HepG2 (cell line): ENCODE data around the gene STX10. TPM values are rescaled to one million over a fixed set of nuclear protein-coding genes. Genes with fewer than 3 reads are reported as not detected.

Experiments
- ATAC-seq: fragments of 200-7000 bp; cut with Tn5 transposase; 3 replicates; pipeline ENCODE4 v1.9.1; 2020; ENCODE audit warnings: mild to moderate bottlenecking, moderate library complexity
- BruUV-seq: library from RNA; stranded (reverse); fragments of 400-500 nt; replicated peaks from 2 replicates; lab custom pipeline; 2021; lab: Mats Ljungman, UMichigan
- CTCF ChIA-PET: fragments of 300-600 bp; formaldehyde crosslinking; extraction: SDS; loops from one replicate; lab custom pipeline; 2021; ENCODE audit warnings: low total read pairs, inconsistent platforms, low intra/inter-chr PET ratio; lab: Yijun Ruan, JAX
- POLR2A ChIA-PET: fragments of 350-600 bp; sonication (Branson Sonifier 250); formaldehyde crosslinking; loops from one replicate; lab custom pipeline; 2020; ENCODE audit warnings: antibody characterized with exemption, inconsistent platforms; lab: Yijun Ruan, JAX
- DNase-seq: peaks from one replicate; pipeline ENCODE4 v3.0.0-alpha.2; 2015; ENCODE audit warnings: low spot score
- FAIRE-seq: peaks from 3 replicates; lab custom pipeline; 2011; peaks lifted over from hg19 to GRCh38; lab: Jason Lieb, UNC
- H2AFZ ChIP-seq: one replicate; pipeline ENCODE4 v1.6.1; 2011; ENCODE audit warnings: low read length, inconsistent platforms
- H3K27ac ChIP-seq: fragments of 300-600 bp; 3 replicates; pipeline ENCODE4 v1.8.0; 2011; ENCODE audit warnings: mixed run types, mild to moderate bottlenecking, mixed read lengths, low read length, inconsistent platforms; ENCODE audit not compliant: insufficient read depth; ENCODE audit errors: extremely low read length
- H3K27me3 ChIP-seq, 2 experiments: fragments of 200-600 bp in 1 of 2; 2 replicates in 1 of 2; 3 replicates in 1 of 2; pipeline versions ENCODE4 v1.6.0 to v1.8.0; 2011; ENCODE audit warnings: low read length in 2 of 2, mild to moderate bottlenecking in 2 of 2, moderate library complexity in 2 of 2, inconsistent platforms in 1 of 2; ENCODE audit not compliant: insufficient read depth in 2 of 2, control insufficient read depth in 1 of 2
- H3K36me3 ChIP-seq, 2 experiments: fragments of 200-600 bp in 1 of 2; replicated peaks in 1 of 2; 2 replicates in 1 of 2; 3 replicates in 1 of 2; pipeline versions ENCODE4 v1.5.1 to v1.8.0; 2011; ENCODE audit warnings: low read length in 2 of 2, inconsistent platforms in 1 of 2; ENCODE audit not compliant: insufficient read depth in 2 of 2, control insufficient read depth in 1 of 2
- H3K4me1 ChIP-seq: 2 replicates; pipeline ENCODE4 v1.5.1; 2012; ENCODE audit warnings: low read length, inconsistent platforms; ENCODE audit not compliant: insufficient read depth
- H3K4me2 ChIP-seq: 2 replicates; pipeline ENCODE4 v1.6.0; 2011; ENCODE audit warnings: low read depth, low read length, inconsistent platforms
- H3K4me3 ChIP-seq, 3 experiments: fragments of 200-600 bp in 1 of 3; sonication (generic), shearing (Covaris generic) in 1 of 3; replicated peaks in 1 of 3; 2 replicates each; pipeline ENCODE4 v1.5.1; 2011 to 2016; ENCODE audit warnings: low read length in 3 of 3, inconsistent platforms in 2 of 3, low read depth in 2 of 3, mild to moderate bottlenecking in 2 of 3, control low read depth in 1 of 3, mixed read lengths in 1 of 3; ENCODE audit not compliant: insufficient read depth in 1 of 3
- H3K79me2 ChIP-seq: one replicate; pipeline ENCODE4 v1.6.1; 2011; ENCODE audit warnings: low read length, inconsistent platforms; ENCODE audit not compliant: insufficient read depth
- H3K9ac ChIP-seq: 2 replicates; pipeline ENCODE4 v1.6.0; 2011; ENCODE audit warnings: mild to moderate bottlenecking, low read depth, low read length, inconsistent platforms; ENCODE audit not compliant: insufficient read depth
- H3K9me3 ChIP-seq: 2 replicates; pipeline ENCODE4 v1.5.1; 2012; ENCODE audit warnings: mild to moderate bottlenecking, low read length
- H4K20me1 ChIP-seq: 2 replicates; pipeline ENCODE4 v1.6.0; 2011; ENCODE audit warnings: inconsistent platforms, mild to moderate bottlenecking, low read length, moderate library complexity; ENCODE audit not compliant: insufficient read depth
- AKAP8 ChIP-seq: sonication (generic); formaldehyde crosslinking; IDR thresholded peaks from 2 replicates; pipeline ENCODE4 v1.5.1; 2020; ENCODE audit warnings: mild to moderate bottlenecking, missing genetic modification reagents
- CHD4 ChIP-seq: fragments of 200-600 bp; sonication (generic); IDR thresholded peaks from 2 replicates; pipeline ENCODE4 v1.7.0; 2017; ENCODE audit warnings: mild to moderate bottlenecking, low read length, borderline replicate concordance
- LBX2 ChIP-seq: sonication (generic); formaldehyde crosslinking; IDR thresholded peaks from 2 replicates; pipeline ENCODE4 v1.5.0; 2020; ENCODE audit warnings: missing genetic modification reagents, mild to moderate bottlenecking, borderline replicate concordance
- MYPOP ChIP-seq: sonication (generic); formaldehyde crosslinking; IDR thresholded peaks from 2 replicates; pipeline ENCODE4 v1.8.1; 2023; ENCODE audit warnings: mild to moderate bottlenecking, moderate library complexity, missing genetic modification reagents
- RBM22 ChIP-seq: fragments of 200-400 bp; formaldehyde crosslinking; optimal IDR thresholded peaks from 2 replicates; pipeline ENCODE3; 2017; ENCODE audit warnings: mild to moderate bottlenecking, low read length, moderate library complexity
- SAFB2 ChIP-seq: sonication (generic); formaldehyde crosslinking; IDR thresholded peaks from 2 replicates; pipeline ENCODE4 v1.5.1; 2020; ENCODE audit warnings: missing genetic modification reagents, low read depth, mild to moderate bottlenecking, borderline replicate concordance
- SMARCE1 ChIP-seq: fragments of 450-650 bp; IDR thresholded peaks from 2 replicates; pipeline ENCODE4 v1.6.1; 2017; ENCODE audit warnings: borderline replicate concordance
- SNRNP70 ChIP-seq: fragments of 200-400 bp; formaldehyde crosslinking; IDR thresholded peaks from 2 replicates; pipeline ENCODE4 v1.6.1; 2017; ENCODE audit warnings: mild to moderate bottlenecking, low read depth, low read length, moderate library complexity
- ZMYM3 ChIP-seq: sonication (generic); formaldehyde crosslinking; IDR thresholded peaks from 2 replicates; pipeline ENCODE4 v1.5.1; 2020; ENCODE audit warnings: mild to moderate bottlenecking, missing genetic modification reagents
- ZNF138 ChIP-seq: sonication (generic); formaldehyde crosslinking; IDR thresholded peaks from 2 replicates; pipeline ENCODE4 v1.5.0; 2020; ENCODE audit warnings: mild to moderate bottlenecking, low read depth, missing genetic modification reagents
- ZNF460 ChIP-seq: sonication (generic); formaldehyde crosslinking; IDR thresholded peaks from 2 replicates; pipeline ENCODE4 v1.5.1; 2020; ENCODE audit warnings: missing genetic modification reagents, mild to moderate bottlenecking, borderline replicate concordance
- ZNF629 ChIP-seq: sonication (generic); formaldehyde crosslinking; conservative IDR thresholded peaks from 2 replicates; pipeline ENCODE4 v1.5.0; 2020; ENCODE audit warnings: missing genetic modification reagents
- WGBS: methylation state at CpG from one replicate; pipeline ENCODE4 v1.1.6; 2017; ENCODE audit warnings: low lambda C conversion rate; 5-methylcytosine and 5-hydroxymethylcytosine counted together
- in situ Hi-C: cut with HindIII; loops from 2 replicates; pipeline ENCODE4 v1.10.0; 2017; ENCODE audit warnings: low pct_unique_long_range_greater_than_20kb; ENCODE audit not compliant: extremely low pct_ligation_motif_present
- intact Hi-C: fragments of 100-400 bp; cut with micrococcal nuclease; formaldehyde crosslinking; loops from one replicate; pipeline ENCODE4 v1.10.0; 2022; ENCODE audit not compliant: unreplicated experiment
- polyA plus RNA-seq, 8 experiments: library from polyadenylated mRNA; depleted of rRNA in 3 of 8; stranded (reverse) in 7 of 8; unstranded in 1 of 8; fragments of >200 nt; fragmentation: Illumina TruSeq in 4 of 8; extraction: Trizol in 4 of 8; gene quantifications; 2 replicates each; pipeline versions ENCODE4 v1.2.1 to v1.2.3, GENCODE V29; 2011 to 2016; ENCODE audit warnings: low read depth in 4 of 8, missing spikeins in 1 of 8, mixed read lengths in 1 of 8; ENCODE audit not compliant: insufficient read depth in 1 of 8
- total RNA-seq, 5 experiments: library from RNA; depleted of rRNA; stranded (reverse); fragments of >200 nt; fragmentation: Illumina TruSeq; extraction: Trizol; gene quantifications; 2 replicates each; pipeline ENCODE4 v1.2.3, GENCODE V29; 2016; ENCODE audit warnings: low read depth in 1 of 5

Gene STX10
- total and polyA plus RNA-seq, 2 of the 13 experiments (the other 11 are each of a cell fraction or from before 2014, with no cell fraction given), result 47.9 to 66.4 TPM

GRCh38 chr19:13130886-13131490 is 19.2 kb downstream of the STX10 start:
- DNase-seq (no peak), FAIRE-seq (no peak), ATAC-seq (no peak)
- CTCF ChIA-PET, result no interaction called here
- H3K4me2 ChIP-seq, result no peak overlapping the region
- no peak overlapping the region for H2AFZ ChIP-seq
- TF ChIP-seq AKAP8 (no peak), SNRNP70 (no peak), SMARCE1 (no peak), CHD4 (peak; percentile 46; the same call in 1 of the 2 replicates), ZNF460 (CRISPR knock-in tag) (no peak), ZNF138 (CRISPR knock-in tag) (no peak), SAFB2 (CRISPR knock-in tag) (no peak), ZMYM3 (peak; percentile 72), LBX2 (CRISPR knock-in tag) (no peak), ZNF629 (CRISPR knock-in tag) (peak; percentile 93), MYPOP (CRISPR knock-in tag) (no peak), RBM22 (peak; percentile 63)
- intact Hi-C loops (no loop called here), in situ Hi-C loops (no loop called here)
- peaks cover 38% of the 10 kb centered on the region for H3K4me1 ChIP-seq
- peak overlapping the region; percentile 19 for H3K27ac ChIP-seq
- BruUV-seq, result no TSS peak
- H3K9me3 ChIP-seq, result no peaks in the 10 kb centered on the region
- POLR2A ChIA-PET, result no interaction called here
- H3K4me3 ChIP-seq, result no peak overlapping the region
- H4K20me1 ChIP-seq, result peaks cover 4% of the 10 kb centered on the region
- peaks cover 60% of the 10 kb centered on the region for H3K79me2 ChIP-seq
- 80% methylated on average over 3 of the region's 3 CpGs for WGBS
- no peaks in the 10 kb centered on the region for H3K27me3 ChIP-seq
- H3K9ac ChIP-seq, result no peak overlapping the region
- H3K36me3 ChIP-seq, result peaks cover 8 to 45% of the 10 kb centered on the region in 2 experiments; a peak in 4 of 5 replicates
